Dedifferentiated amniotic fluid mesenchymal stem cell (primary cell): ENCODE results near the gene COL16A1.

Source experiments
- DNase-seq: peaks from one replicate; pipeline ENCODE4 v3.0.0-alpha.2; 2016; ENCODE audit errors: extremely low spot score

COL16A1 gene

GRCh38 chr1:31706384-31707058 is 2.7 kb upstream of the COL16A1 start:
- DNase-seq, result no peak

GRCh38 chr1:31705080-31705866 is 1.5 kb upstream of the COL16A1 start:
- no peak for DNase-seq

- DNase-seq, result peak; percentile 53
Observed at GRCh38 chr1:31704271-31705079, 658 bp upstream of the COL16A1 start.

GRCh38 chr1:31702836-31703404 is 897 bp downstream of the COL16A1 start:
- no peak for DNase-seq

GRCh38 chr1:31701091-31701736 is 2.6 kb downstream of the COL16A1 start:
- peak; percentile 79 for DNase-seq

GRCh38 chr1:31700468-31701090 is 3.2 kb downstream of the COL16A1 start:
- no peak for DNase-seq

- DNase-seq, result no peak
Observed at GRCh38 chr1:31699341-31699891, 4.4 kb downstream of the COL16A1 start.

GRCh38 chr1:31697369-31697984 is 6.3 kb downstream of the COL16A1 start:
- DNase-seq, result no peak

- no peak for DNase-seq
Observed at GRCh38 chr1:31696242-31696641, 7.6 kb downstream of the COL16A1 start.

- no peak for DNase-seq
Observed at GRCh38 chr1:31695327-31695726, 8.5 kb downstream of the COL16A1 start.

GRCh38 chr1:31694964-31695313 is 8.9 kb downstream of the COL16A1 start:
- no peak for DNase-seq

- no peak for DNase-seq
Observed at GRCh38 chr1:31694069-31694963, 9.5 kb downstream of the COL16A1 start.

GRCh38 chr1:31693231-31693630 is 10.6 kb downstream of the COL16A1 start:
- no peak for DNase-seq

- DNase-seq, result no peak
Observed at GRCh38 chr1:31691951-31692350, 11.9 kb downstream of the COL16A1 start.

- DNase-seq, result no peak
Observed at GRCh38 chr1:31691446-31691845, 12.4 kb downstream of the COL16A1 start.

GRCh38 chr1:31690921-31691320 is 12.9 kb downstream of the COL16A1 start:
- DNase-seq, result no peak

- peak; percentile 84 for DNase-seq
Observed at GRCh38 chr1:31689854-31690253, 14.0 kb downstream of the COL16A1 start.

- no peak for DNase-seq
Observed at GRCh38 chr1:31689379-31689778, 14.4 kb downstream of the COL16A1 start.

GRCh38 chr1:31688233-31688918 is 15.4 kb downstream of the COL16A1 start:
- no peak for DNase-seq
